DOHH2 (cell line): Measurements from ENCODE around the gene SMG6.

Source experiments
- H3F3A ChIP-seq: fragments of 200-600 bp; sonication (generic), shearing (Covaris generic); 2 replicates; pipeline ENCODE4 v1.6.0; 2016; ENCODE audit warnings: antibody characterized with exemption, mild to moderate bottlenecking; ENCODE audit not compliant: control insufficient read depth, insufficient read depth
- H3K27ac ChIP-seq: fragments of 200-600 bp; sonication (generic); 2 replicates; pipeline ENCODE4 v1.5.1; 2014; ENCODE audit warnings: low read depth, mild to moderate bottlenecking, low read length, moderate library complexity
- H3K27me3 ChIP-seq: fragments of 200-600 bp; sonication (generic); 2 replicates; pipeline ENCODE4 v1.6.1; 2014; ENCODE audit warnings: mild to moderate bottlenecking, low read length, mixed read lengths; ENCODE audit not compliant: control insufficient read depth
- H3K36me3 ChIP-seq: fragments of 200-600 bp; sonication (generic); 2 replicates; pipeline ENCODE4 v1.6.1; 2014; ENCODE audit warnings: mild to moderate bottlenecking, low read length, moderate library complexity, mixed read lengths; ENCODE audit not compliant: control insufficient read depth
- H3K4me1 ChIP-seq: fragments of 200-600 bp; sonication (generic); 2 replicates; pipeline ENCODE4 v1.6.1; 2014; ENCODE audit warnings: mild to moderate bottlenecking, low read length, mixed read lengths; ENCODE audit not compliant: control insufficient read depth
- H3K4me2 ChIP-seq: fragments of 200-600 bp; sonication (generic); 2 replicates; pipeline ENCODE4 v1.6.0; 2014; ENCODE audit warnings: mild to moderate bottlenecking, low read length, moderate library complexity
- H3K4me3 ChIP-seq: fragments of 200-600 bp; sonication (generic); 2 replicates; pipeline ENCODE4 v1.5.1; 2014; ENCODE audit warnings: mild to moderate bottlenecking, low read length, mixed read lengths
- H3K79me2 ChIP-seq: fragments of 200-600 bp; sonication (generic); 2 replicates; pipeline ENCODE4 v1.6.1; 2014; ENCODE audit warnings: mild to moderate bottlenecking, low read length, mixed read lengths; ENCODE audit not compliant: control insufficient read depth
- H3K9me2 ChIP-seq: fragments of 200-600 bp; sonication (generic); replicated peaks from 2 replicates; pipeline ENCODE4 v1.6.1; 2014; ENCODE audit warnings: mild to moderate bottlenecking, low read length, mixed read lengths; ENCODE audit not compliant: control insufficient read depth
- H3K9me3 ChIP-seq: fragments of 200-600 bp; sonication (generic); 2 replicates; pipeline ENCODE4 v1.6.1; 2014; ENCODE audit warnings: antibody characterized with exemption, low read length, mixed read lengths; ENCODE audit not compliant: control insufficient read depth, insufficient read depth
- H4K20me1 ChIP-seq: fragments of 200-600 bp; sonication (generic); 2 replicates; pipeline ENCODE4 v1.6.0; 2014; ENCODE audit warnings: low read depth, mild to moderate bottlenecking, antibody characterized with exemption, low read length, moderate library complexity; ENCODE audit not compliant: control insufficient read depth, insufficient read depth
- CTCF ChIP-seq: fragments of 200-600 bp; sonication (generic); IDR thresholded peaks from one replicate; pipeline ENCODE4 v1.5.1; 2014; ENCODE audit warnings: antibody characterized with exemption, mild to moderate bottlenecking, low read depth, low read length; ENCODE audit not compliant: poor library complexity, severe bottlenecking
- EZH2phosphoT487 ChIP-seq: fragments of 200-600 bp; sonication (generic); IDR thresholded peaks from 2 replicates; pipeline ENCODE4 v1.6.1; 2017; ENCODE audit warnings: borderline replicate concordance, mild to moderate bottlenecking, antibody characterized with exemption, low read length, moderate library complexity, mixed read lengths

SMG6 gene

GRCh38 chr17:2027528-2028233 lies 275.9 kb downstream of the SMG6 start:
- H3F3A ChIP-seq, result no peaks in the 10 kb centered on the region
- H3K4me2 ChIP-seq, result no peak overlapping the region
- no peak overlapping the region for H3K4me3 ChIP-seq
- H3K9me3 ChIP-seq, result no peaks in the 10 kb centered on the region
- H3K36me3 ChIP-seq, result no peaks in the 10 kb centered on the region
- H3K79me2 ChIP-seq, result peaks cover 19% of the 10 kb centered on the region
- no peaks in the 10 kb centered on the region for H3K9me2 ChIP-seq
- H3K27me3 ChIP-seq, result peaks cover 42% of the 10 kb centered on the region
- no peak for TF ChIP-seq CTCF
- no peak for TF ChIP-seq EZH2phosphoT487
- H3K27ac ChIP-seq, result no peak overlapping the region
- H4K20me1 ChIP-seq, result no peaks in the 10 kb centered on the region
- H3K4me1 ChIP-seq, result peaks cover 20% of the 10 kb centered on the region

- peak; percentile 35 for TF ChIP-seq CTCF
- no peak for TF ChIP-seq EZH2phosphoT487
- peak overlapping the region; percentile 26; the same call in 1 of the 2 replicates for H3K4me3 ChIP-seq
- no peaks in the 10 kb centered on the region for H3K9me3 ChIP-seq
- H3K4me1 ChIP-seq, result peaks cover 15% of the 10 kb centered on the region
- no peaks in the 10 kb centered on the region for H3K36me3 ChIP-seq
- no peak overlapping the region for H3K27ac ChIP-seq
- H3K27me3 ChIP-seq, result peaks cover 53% of the 10 kb centered on the region
- H3K4me2 ChIP-seq, result peak overlapping the region; percentile 53
- no peaks in the 10 kb centered on the region for H3K9me2 ChIP-seq
- H4K20me1 ChIP-seq, result no peaks in the 10 kb centered on the region
- peaks cover 5% of the 10 kb centered on the region for H3K79me2 ChIP-seq
- H3F3A ChIP-seq, result no peaks in the 10 kb centered on the region
Measured at GRCh38 chr17:2025622-2026309, 277.8 kb downstream of the SMG6 start.

- Histone ChIP-seq H3K4me3 (peak within 1 kb of the TSS; percentile 26; the same call in 1 of the 2 replicates), H3K79me2 (peaks cover 1% of the 10 kb centered on the region; the same call in 1 of the 2 replicates), H3K27ac (no peak within 1 kb of the TSS), H3K9me3 (no peaks in the 10 kb centered on the region), H4K20me1 (no peaks in the 10 kb centered on the region), H3K27me3 (peaks cover 58% of the 10 kb centered on the region), H3K9me2 (no peaks in the 10 kb centered on the region), H3F3A (no peaks in the 10 kb centered on the region), H3K36me3 (no peaks in the 10 kb centered on the region), H3K4me2 (peak within 1 kb of the TSS; percentile 53), H3K4me1 (peaks cover 14% of the 10 kb centered on the region)
- TF ChIP-seq EZH2phosphoT487 (no peak), CTCF (no peak)
Measured at GRCh38 chr17:2025220-2025621, 278.4 kb downstream of the SMG6 start, which contains the start of gene RTN4RL1. Gene RTN4RL1, minus strand, starts transcription at chr17:2025334. Its CDS starts 469 bp downstream, at chr17:2024865.
